ACC112 (cell line): ENCODE results near the gene RREB1.

Experiments used
- H2AFZ ChIP-seq: fragments of 200-600 bp; sonication (generic); one replicate; pipeline ENCODE4 v1.6.0; 2017; ENCODE audit warnings: antibody characterized with exemption, low read length; ENCODE audit not compliant: unreplicated experiment
- H3K27ac ChIP-seq: fragments of 200-600 bp; sonication (generic); 2 replicates; pipeline ENCODE4 v1.5.1; 2014; ENCODE audit warnings: low read depth, mild to moderate bottlenecking, antibody characterized with exemption, low read length, moderate library complexity
- H3K27me3 ChIP-seq: fragments of 200-600 bp; sonication (generic); 2 replicates; pipeline ENCODE4 v1.6.1; 2014; ENCODE audit warnings: mild to moderate bottlenecking, antibody characterized with exemption, low read length, moderate library complexity, mixed read lengths; ENCODE audit not compliant: insufficient read depth
- H3K36me3 ChIP-seq: fragments of 200-600 bp; sonication (generic); 2 replicates; pipeline ENCODE4 v1.6.1; 2016; ENCODE audit warnings: mild to moderate bottlenecking, antibody characterized with exemption, low read length, moderate library complexity, mixed read lengths; ENCODE audit not compliant: insufficient read depth
- H3K4me1 ChIP-seq: fragments of 200-600 bp; sonication (generic); one replicate; pipeline ENCODE4 v1.6.1; 2016; ENCODE audit warnings: low read length, mixed read lengths; ENCODE audit not compliant: insufficient read depth, unreplicated experiment, control insufficient read depth
- H3K4me3 ChIP-seq: fragments of 200-600 bp; sonication (generic); 2 replicates; pipeline ENCODE4 v1.5.1; 2014; ENCODE audit warnings: mild to moderate bottlenecking, low read depth, low read length
- H3K79me2 ChIP-seq: fragments of 200-600 bp; sonication (generic); one replicate; pipeline ENCODE4 v1.6.0; 2016; ENCODE audit warnings: low read length; ENCODE audit not compliant: control insufficient read depth, unreplicated experiment, insufficient read depth

Gene RREB1, protein sequence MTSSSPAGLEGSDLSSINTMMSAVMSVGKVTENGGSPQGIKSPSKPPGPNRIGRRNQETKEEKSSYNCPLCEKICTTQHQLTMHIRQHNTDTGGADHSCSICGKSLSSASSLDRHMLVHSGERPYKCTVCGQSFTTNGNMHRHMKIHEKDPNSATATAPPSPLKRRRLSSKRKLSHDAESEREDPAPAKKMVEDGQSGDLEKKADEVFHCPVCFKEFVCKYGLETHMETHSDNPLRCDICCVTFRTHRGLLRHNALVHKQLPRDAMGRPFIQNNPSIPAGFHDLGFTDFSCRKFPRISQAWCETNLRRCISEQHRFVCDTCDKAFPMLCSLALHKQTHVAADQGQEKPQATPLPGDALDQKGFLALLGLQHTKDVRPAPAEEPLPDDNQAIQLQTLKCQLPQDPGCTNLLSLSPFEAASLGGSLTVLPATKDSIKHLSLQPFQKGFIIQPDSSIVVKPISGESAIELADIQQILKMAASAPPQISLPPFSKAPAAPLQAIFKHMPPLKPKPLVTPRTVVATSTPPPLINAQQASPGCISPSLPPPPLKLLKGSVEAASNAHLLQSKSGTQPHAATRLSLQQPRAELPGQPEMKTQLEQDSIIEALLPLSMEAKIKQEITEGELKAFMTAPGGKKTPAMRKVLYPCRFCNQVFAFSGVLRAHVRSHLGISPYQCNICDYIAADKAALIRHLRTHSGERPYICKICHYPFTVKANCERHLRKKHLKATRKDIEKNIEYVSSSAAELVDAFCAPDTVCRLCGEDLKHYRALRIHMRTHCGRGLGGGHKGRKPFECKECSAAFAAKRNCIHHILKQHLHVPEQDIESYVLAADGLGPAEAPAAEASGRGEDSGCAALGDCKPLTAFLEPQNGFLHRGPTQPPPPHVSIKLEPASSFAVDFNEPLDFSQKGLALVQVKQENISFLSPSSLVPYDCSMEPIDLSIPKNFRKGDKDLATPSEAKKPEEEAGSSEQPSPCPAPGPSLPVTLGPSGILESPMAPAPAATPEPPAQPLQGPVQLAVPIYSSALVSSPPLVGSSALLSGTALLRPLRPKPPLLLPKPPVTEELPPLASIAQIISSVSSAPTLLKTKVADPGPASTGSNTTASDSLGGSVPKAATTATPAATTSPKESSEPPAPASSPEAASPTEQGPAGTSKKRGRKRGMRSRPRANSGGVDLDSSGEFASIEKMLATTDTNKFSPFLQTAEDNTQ (N-terminal part only)

DNA sequence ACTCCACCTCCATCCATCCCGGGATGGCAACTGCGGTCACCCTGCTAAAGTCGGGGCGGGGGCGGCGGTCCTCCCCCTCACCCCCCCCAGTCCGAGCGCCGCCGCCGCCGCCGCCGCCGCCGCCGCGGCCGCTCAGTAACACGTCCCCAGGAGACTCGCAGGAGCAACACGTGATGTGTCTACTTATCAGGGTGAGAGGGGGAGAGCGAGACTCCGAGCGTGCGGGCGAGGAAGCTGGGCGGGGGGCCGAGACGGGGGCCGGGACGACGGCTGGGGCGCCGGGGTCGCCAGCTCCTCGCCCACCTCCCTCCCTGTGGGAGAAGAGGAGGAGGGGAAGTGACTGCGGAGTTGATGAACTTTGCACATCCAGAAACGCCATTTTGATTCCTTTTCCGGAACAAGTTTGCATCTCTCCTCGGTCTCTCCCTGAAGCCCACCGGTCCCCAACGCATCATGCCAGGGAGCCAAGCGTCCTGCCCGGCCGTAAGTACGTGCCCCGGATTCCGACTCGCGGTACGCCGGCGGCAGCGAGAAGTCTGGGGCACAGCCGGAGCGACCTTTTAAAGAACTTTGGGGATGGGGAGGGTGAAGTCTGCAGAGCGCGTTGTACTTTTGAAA, at the start of gene RREB1:
RREB1 (plus strand) TSS at position 384 of the 618 bp plus-strand sequence. CDS start 73,951 bp downstream, outside the sequence.
- Histone ChIP-seq H3K79me2 (peaks cover 41% of the 10 kb centered on the region), H2AFZ (peak within 1 kb of the TSS; percentile 92)

DNA sequence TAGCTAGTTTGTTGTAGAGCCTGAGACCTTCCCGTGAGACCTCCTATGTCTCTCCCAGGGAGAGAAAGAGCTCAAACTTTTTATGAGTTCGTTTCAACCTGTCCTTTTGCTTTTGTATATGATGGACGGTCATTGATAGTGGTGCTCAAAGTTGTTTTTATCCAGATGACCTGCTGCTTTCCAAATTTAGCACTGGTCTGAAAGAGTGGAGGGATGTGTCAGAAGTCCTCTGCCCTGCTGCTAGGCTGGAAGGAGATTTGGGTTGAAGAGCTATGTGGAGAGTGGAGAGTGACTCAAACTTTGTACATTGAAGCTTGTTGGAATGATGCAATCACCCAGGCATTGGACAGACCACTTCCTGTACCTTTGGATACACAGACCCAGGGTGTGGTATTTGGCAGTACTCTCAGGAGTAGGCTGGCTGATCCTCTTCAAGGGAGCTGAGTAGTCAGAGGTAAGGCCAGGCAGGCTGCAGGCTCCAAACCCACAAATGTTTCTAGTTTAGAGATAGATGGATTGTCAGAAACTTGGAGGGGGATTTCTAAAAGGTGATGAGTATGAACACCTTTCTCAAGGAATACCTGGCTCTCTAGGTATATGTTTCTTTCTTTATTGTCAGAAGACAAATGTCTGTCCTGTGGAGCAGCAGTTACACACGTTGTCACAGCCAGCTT, 49.4 kb upstream of the RREB1 start:
- peak overlapping the region; percentile 43 for H3K27ac ChIP-seq
- H3K27me3 ChIP-seq: no peaks in the 10 kb centered on the region
- H3K36me3 ChIP-seq: no peaks in the 10 kb centered on the region
- peaks cover 14% of the 10 kb centered on the region for H3K4me1 ChIP-seq
- H3K4me3 ChIP-seq: no peak overlapping the region
- H2AFZ ChIP-seq: no peak overlapping the region
- no peaks in the 10 kb centered on the region for H3K79me2 ChIP-seq

More for the DNA sequence above, at the start of gene RREB1:
- Histone ChIP-seq H3K36me3 (no peaks in the 10 kb centered on the region), H3K27ac (peak within 1 kb of the TSS; percentile 42), H3K27me3 (no peaks in the 10 kb centered on the region), H3K4me1 (peaks cover 21% of the 10 kb centered on the region), H3K4me3 (peak within 1 kb of the TSS; percentile 97)

DNA sequence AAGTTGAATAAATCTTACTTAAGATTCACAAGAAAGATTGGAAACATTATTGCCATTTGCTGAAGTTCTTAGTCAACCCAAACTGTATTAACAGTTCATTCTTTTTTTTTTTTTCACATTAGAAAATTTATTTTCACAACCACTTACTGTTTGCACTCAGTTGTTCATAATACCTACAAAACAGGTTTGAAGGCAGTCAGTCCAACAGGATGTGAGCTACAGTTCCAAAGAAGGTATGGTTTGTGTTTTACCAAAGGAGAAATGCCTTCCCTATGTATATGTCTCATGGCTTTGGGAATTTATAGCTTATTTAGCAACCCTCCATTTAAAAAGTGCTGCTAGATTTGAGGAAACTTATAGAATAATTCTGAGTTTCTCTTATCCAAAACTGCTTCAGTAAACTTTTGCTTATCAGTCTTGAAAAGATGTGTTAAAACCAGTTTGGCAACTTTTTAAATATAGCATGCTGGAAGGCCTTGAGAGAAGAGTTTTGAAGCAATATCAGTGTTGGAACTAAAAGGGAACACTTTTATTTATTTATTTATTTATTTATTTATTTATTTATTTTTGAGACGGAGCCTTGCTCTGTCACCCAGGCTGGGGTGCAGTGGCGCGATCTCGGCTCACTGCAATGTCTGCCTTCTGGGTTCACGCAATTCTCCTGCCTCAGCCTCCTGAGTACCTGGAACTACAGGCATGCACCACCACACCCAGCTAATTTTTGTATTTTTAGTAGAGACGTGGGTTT, 46.8 kb upstream of the RREB1 start:
- no peaks in the 10 kb centered on the region for H3K27me3 ChIP-seq
- H3K4me1 ChIP-seq: peaks cover 14% of the 10 kb centered on the region
- H3K4me3 ChIP-seq: no peak overlapping the region
- H2AFZ ChIP-seq: no peak overlapping the region
- H3K27ac ChIP-seq: no peak overlapping the region
- no peaks in the 10 kb centered on the region for H3K79me2 ChIP-seq
- H3K36me3 ChIP-seq: no peaks in the 10 kb centered on the region

- Histone ChIP-seq H3K79me2 (no peaks in the 10 kb centered on the region), H3K36me3 (no peaks in the 10 kb centered on the region), H3K27me3 (no peaks in the 10 kb centered on the region), H3K4me1 (peaks cover 14% of the 10 kb centered on the region), H3K27ac (no peak overlapping the region), H2AFZ (no peak overlapping the region), H3K4me3 (no peak overlapping the region)
These were observed 45.2 kb upstream of the RREB1 start for GRCh38 chr6:7062451-7063162.

DNA sequence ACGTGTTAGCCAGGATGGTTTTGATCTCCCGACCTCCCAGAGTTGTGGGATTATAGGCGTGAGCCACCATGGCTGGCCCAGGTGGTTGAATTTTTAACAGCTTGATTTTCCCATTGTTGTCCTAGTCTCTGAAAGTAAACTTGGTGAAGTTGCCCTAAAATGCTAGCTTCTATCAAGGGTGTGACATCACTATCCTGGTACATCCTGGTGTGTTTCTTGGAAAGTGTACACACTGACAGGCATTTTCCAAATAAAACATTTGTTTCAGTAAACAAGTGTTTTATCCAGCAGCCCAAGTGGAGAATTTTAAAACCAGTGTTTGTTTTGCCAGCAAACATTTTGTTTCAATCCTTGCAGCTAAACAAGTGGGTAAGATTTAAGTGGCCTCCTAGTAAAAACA, 40.5 kb upstream of the RREB1 start:
- no peaks in the 10 kb centered on the region for H3K36me3 ChIP-seq
- H3K79me2 ChIP-seq: no peaks in the 10 kb centered on the region
- no peak overlapping the region for H3K4me3 ChIP-seq
- no peak overlapping the region for H2AFZ ChIP-seq
- H3K27me3 ChIP-seq: no peaks in the 10 kb centered on the region
- H3K4me1 ChIP-seq: no peaks in the 10 kb centered on the region
- no peak overlapping the region for H3K27ac ChIP-seq

DNA sequence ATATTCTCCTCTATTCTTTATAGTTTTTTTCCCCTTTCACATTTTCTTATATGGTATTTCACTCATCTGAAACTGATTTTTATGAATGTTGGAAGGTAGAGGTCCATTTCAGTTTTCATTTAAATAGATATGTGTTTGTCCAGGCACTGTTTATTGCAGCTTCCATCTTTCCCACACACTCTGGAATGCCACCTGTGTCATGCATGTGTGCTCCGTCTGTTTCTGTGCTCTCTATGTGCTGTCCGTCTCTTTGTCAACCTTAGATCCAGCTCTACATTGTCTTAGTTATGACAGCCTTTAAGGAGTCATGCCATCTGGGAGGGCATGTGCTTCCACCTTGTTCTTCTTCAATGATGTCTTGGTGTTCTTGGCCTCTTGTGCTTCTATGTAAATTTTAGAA, 36.4 kb upstream of the RREB1 start:
- H3K4me3 ChIP-seq: no peak overlapping the region
- H3K27me3 ChIP-seq: no peaks in the 10 kb centered on the region
- no peaks in the 10 kb centered on the region for H3K4me1 ChIP-seq
- no peaks in the 10 kb centered on the region for H3K36me3 ChIP-seq
- H2AFZ ChIP-seq: no peak overlapping the region
- H3K79me2 ChIP-seq: no peaks in the 10 kb centered on the region
- no peak overlapping the region for H3K27ac ChIP-seq

DNA sequence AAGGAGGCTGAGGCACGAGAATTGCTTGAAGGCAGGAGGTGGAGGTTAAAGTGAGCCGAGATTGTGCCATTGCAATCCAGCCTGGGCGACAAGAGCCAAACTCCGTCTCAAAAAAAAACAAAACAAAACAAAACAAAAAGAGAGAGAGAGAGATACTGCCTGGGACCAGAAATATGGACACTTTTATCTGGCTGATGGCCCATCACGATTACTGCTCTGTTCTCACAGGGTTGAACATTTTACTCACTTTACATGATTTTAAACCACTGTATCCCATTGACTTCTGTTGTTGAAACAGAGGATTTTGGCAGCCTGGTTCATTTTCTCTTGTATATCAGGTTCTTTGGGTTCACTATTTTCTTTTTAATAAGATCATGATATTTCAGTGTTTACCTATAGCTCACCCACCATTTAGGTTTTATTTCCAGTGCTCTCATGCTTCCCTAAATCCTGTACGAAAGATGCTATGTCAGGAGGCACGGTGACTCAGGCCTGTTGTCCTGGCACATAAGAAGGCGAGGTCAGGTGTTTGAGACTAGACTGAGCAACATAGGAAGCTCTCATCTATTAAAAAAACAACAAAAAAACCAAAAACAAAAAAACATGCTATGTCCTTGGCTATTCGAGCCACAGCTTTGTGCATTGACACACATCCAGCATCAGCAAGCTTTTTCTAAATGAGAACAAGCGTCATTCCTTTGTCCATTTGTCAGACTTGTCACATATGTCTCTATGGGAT, 34.5 kb upstream of the RREB1 start:
- no peak overlapping the region for H3K4me3 ChIP-seq
- H3K4me1 ChIP-seq: no peaks in the 10 kb centered on the region
- no peak overlapping the region for H3K27ac ChIP-seq
- no peaks in the 10 kb centered on the region for H3K36me3 ChIP-seq
- no peaks in the 10 kb centered on the region for H3K27me3 ChIP-seq
- no peak overlapping the region for H2AFZ ChIP-seq
- H3K79me2 ChIP-seq: no peaks in the 10 kb centered on the region

DNA sequence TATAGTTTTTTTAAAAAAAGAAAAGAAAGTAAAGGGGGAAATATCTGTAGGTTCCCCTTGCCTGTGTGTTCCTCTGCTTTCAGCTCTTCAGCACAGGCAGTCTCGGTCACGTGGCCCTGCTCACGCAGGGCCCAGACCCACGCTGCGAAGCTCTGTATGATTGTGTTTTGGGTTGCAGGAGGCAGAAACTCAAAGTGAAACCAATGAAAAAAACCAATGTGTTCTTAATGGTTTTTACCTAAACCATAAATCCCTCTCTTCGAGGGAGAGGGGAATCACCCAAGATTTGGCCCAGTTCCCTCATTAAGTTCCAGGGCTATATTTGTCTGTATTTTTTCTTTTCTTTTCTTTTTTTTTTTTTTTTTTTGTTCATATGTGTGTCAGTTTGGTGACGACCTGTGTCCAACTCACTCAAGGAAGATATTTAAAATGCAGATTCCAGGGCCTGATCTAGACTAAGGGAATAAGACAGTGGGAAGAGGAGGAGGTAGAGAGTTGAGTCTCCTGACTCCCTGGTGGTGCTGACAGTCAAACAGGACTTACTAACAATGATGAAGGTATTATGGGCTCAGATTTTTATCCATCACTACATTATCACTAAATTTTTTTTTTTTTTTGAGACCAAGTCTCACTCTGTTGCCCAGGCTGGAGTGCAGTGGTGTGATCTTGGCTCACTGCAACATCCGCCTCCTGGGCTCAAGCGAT, 33.8 kb upstream of the RREB1 start:
- H3K27ac ChIP-seq: no peak overlapping the region
- H2AFZ ChIP-seq: peak overlapping the region; percentile 45
- no peak overlapping the region for H3K4me3 ChIP-seq
- no peaks in the 10 kb centered on the region for H3K4me1 ChIP-seq
- H3K36me3 ChIP-seq: no peaks in the 10 kb centered on the region
- H3K27me3 ChIP-seq: no peaks in the 10 kb centered on the region
- no peaks in the 10 kb centered on the region for H3K79me2 ChIP-seq
